A549 treated with GW870086 at 1 μM for 4 hours (cell line): ENCODE results near the gene CCL3. TPM values are rescaled to one million over a fixed set of nuclear protein-coding genes. Genes with fewer than 3 reads are reported as not detected.

Experiments used
- total RNA-seq: library from RNA; stranded (reverse); fragments of 200-300 nt; extraction: Qiagen RNA extraction; gene quantifications from 5 replicates; pipeline ENCODE4 v1.2.3, GENCODE V29; 2022; ENCODE audit warnings: low read depth

CCL3 gene
- not detected in 5 replicates for total RNA-seq

GRCh38 chr17:36089888-36090836 is at the start of gene CCL3:
CCL3 (minus strand) TSS chr17:36090143; CDS start chr17:36090058, 85 bp downstream.

DNA sequence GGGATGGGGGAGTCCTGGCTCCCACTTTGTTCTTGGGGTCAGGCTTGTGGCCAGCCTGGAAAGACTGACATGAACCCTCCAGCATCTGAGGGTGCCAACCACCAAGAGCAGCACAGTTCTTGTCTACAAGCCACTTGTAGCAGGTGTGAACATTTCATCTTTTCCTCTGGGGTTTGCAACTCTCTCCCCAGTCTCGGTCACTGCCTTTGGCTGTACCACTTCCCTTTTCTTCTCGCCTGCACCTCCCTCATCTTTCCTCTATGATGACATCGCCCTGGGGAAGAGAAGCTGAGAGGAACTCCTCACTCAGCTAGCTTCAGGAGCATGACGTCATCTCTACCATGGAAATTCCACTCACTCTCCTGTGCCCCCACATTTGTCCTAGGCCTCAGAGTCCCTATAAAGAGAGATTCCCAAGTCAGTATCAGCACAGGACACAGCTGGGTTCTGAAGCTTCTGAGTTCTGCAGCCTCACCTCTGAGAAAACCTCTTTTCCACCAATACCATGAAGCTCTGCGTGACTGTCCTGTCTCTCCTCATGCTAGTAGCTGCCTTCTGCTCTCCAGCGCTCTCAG is 13.5 kb upstream of the CCL3 start, which contains the start of gene CCL4:
Gene CCL4 (plus strand): TSS at position 427 of the 575 bp plus-strand sequence. CDS start 79 bp downstream, at position 506.

DNA sequence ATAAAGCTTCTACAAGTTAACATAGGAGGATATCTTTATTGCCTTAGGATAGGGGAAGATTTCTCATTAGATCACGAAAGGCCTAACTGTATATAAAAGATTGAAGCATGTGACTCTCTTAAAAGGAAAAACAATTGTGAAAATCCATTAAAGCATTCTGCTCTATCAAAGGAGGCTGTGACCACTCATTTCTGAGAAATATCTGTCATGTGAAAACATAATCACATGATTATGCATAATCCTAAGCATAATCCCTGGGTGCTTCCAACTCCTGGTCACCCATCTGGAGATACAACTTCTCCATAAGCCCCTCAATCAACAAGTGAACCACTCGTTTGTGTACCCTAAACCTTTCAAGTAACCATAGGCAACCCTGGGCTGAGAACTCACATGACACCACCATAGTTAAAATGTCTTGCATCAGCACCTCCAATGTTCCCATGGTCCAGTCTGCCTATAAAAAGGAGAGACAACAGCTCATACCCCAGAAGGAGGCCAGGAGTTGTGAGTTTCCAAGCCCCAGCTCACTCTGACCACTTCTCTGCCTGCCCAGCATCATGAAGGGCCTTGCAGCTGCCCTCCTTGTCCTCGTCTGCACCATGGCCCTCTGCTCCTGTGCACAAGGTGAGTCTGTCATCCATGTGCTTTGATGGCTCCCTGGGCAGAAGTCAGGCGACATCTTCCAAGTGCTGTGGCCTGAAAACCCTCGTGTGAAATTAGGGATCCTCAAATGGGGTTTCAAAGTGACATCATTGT is 26.0 kb downstream of the CCL3 start, which contains the start of gene CCL18:
Gene CCL18 (plus strand): TSS at position 487 of the 756 bp plus-strand sequence. CDS start 71 bp downstream, at position 558.

Other genes starting within 250 kb of the CCL3 start
- gene HEATR9, start 221.3 kb downstream of the CCL3 start, total RNA-seq: not detected in 5 replicates
- 0.61 to 1.8 TPM (median 1.2 TPM) in 5 replicates for gene CCL5, start 209.8 kb downstream of the CCL3 start, total RNA-seq
- gene RDM1, start 159.4 kb downstream of the CCL3 start, total RNA-seq: 2.6 to 3.6 TPM (median 2.9 TPM) in 5 replicates
- gene LYZL6, start 146.4 kb downstream of the CCL3 start, total RNA-seq: not detected in 5 replicates
- gene CCL16, start 108.6 kb downstream of the CCL3 start, total RNA-seq: not detected in 5 replicates
- gene CCL14, start 103.4 kb downstream of the CCL3 start, total RNA-seq: not detected in 5 replicates
- gene CCL15, start 88.6 kb downstream of the CCL3 start, total RNA-seq: not detected in 5 replicates
- not detected in 5 replicates for gene CCL23, start 72.2 kb downstream of the CCL3 start, total RNA-seq
- 0.19 TPM in 1 of 5 replicates, not detected in the others for gene CCL18, start 25.9 kb downstream of the CCL3 start, total RNA-seq
- 0.15 TPM in 1 of 5 replicates, not detected in the others for gene CCL4, start 13.7 kb upstream of the CCL3 start, total RNA-seq
- 2.4 to 3.3 TPM (median 3.0 TPM) in 5 replicates for gene TBC1D3B, start 86.5 kb upstream of the CCL3 start, total RNA-seq
- not detected in 5 replicates for gene CCL3L1, start 106.6 kb upstream of the CCL3 start, total RNA-seq
- gene CCL4L2, start 120.9 kb upstream of the CCL3 start, total RNA-seq: not detected in 5 replicates
- 0.21 to 0.45 TPM (median 0.33 TPM) in 4 of 5 replicates, not detected in the other for gene TBC1D3I, start 174.4 kb upstream of the CCL3 start, total RNA-seq
- gene TBC1D3G, start 233.7 kb upstream of the CCL3 start, total RNA-seq: not detected in 5 replicates